A549 (cell line): Measurements from ENCODE around the gene MID1IP1. TPM values are rescaled to one million over a fixed set of nuclear protein-coding genes. Genes with fewer than 3 reads are reported as not detected.

Source experiments
- ATAC-seq, 2 experiments: fragments of 200-7000 bp in 1 of 2; fragments of >200 bp in 1 of 2; cut with Nextera tagmentation in 1 of 2; cut with Tn5 transposase in 1 of 2; 3 replicates each; pipeline versions ENCODE4 v1.8.0 to v1.9.1; 2018 to 2020; ENCODE audit warnings: mild to moderate bottlenecking in 1 of 2, moderate library complexity in 1 of 2
- CTCF ChIA-PET: fragments of 300-600 bp; sonication (Branson Sonifier 250); formaldehyde crosslinking; extraction: SDS; loops from one replicate; lab custom pipeline; 2021; ENCODE audit warnings: antibody characterized with exemption, inconsistent platforms; lab: Yijun Ruan, JAX
- POLR2A ChIA-PET: fragments of 350-600 bp; formaldehyde crosslinking; extraction: SDS; loops from one replicate; lab custom pipeline; 2021; ENCODE audit warnings: antibody characterized with exemption, inconsistent platforms; lab: Yijun Ruan, JAX
- DNase-seq, 2 experiments: peaks; one replicate each; pipeline versions ENCODE4 v3.0.0 to v3.0.0-alpha.2; 2011 to 2016; ENCODE audit warnings: low read depth in 1 of 2, low spot score in 1 of 2
- FAIRE-seq: peaks from 2 replicates; lab custom pipeline; 2011; peaks lifted over from hg19 to GRCh38; lab: Jason Lieb, UNC
- H3K27ac ChIP-seq, 2 experiments: fragments of >200 bp; sonication (Bioruptor Twin); formaldehyde crosslinking; 3 replicates each; pipeline ENCODE4 v1.5.1; 2016 to 2017
- H3K4me1 ChIP-seq: fragments of >200 bp; sonication (Bioruptor Twin); formaldehyde crosslinking; 3 replicates; pipeline ENCODE4 v1.6.1; 2016
- H3K4me2 ChIP-seq: fragments of >200 bp; sonication (Bioruptor Twin); formaldehyde crosslinking; 3 replicates; pipeline ENCODE4 v1.6.1; 2016
- H3K4me3 ChIP-seq: fragments of >200 bp; sonication (Bioruptor Twin); formaldehyde crosslinking; 3 replicates; pipeline ENCODE4 v1.5.1; 2016
- H3K9me3 ChIP-seq: fragments of >200 bp; sonication (Bioruptor Twin); formaldehyde crosslinking; 3 replicates; pipeline ENCODE4 v1.6.1; 2016
- CBX2 ChIP-seq: fragments of 200-600 bp; sonication (generic); IDR thresholded peaks from 2 replicates; pipeline ENCODE4 v1.6.1; 2016; ENCODE audit warnings: low read depth, mild to moderate bottlenecking, borderline replicate concordance
- CHD4 ChIP-seq: fragments of 200-600 bp; sonication (generic); IDR thresholded peaks from 2 replicates; pipeline ENCODE4 v1.6.1; 2016; ENCODE audit warnings: antibody characterized with exemption, mild to moderate bottlenecking, borderline replicate concordance
- CTCF ChIP-seq: fragments of >200 bp; sonication (Bioruptor Twin); formaldehyde crosslinking; IDR thresholded peaks from 3 replicates; pipeline ENCODE4 v1.5.1; 2016
- ESRRA ChIP-seq: fragments of 150-350 bp; IDR thresholded peaks from 2 replicates; pipeline ENCODE4 v1.6.1; 2014; ENCODE audit warnings: mild to moderate bottlenecking, low read length, borderline replicate concordance
- FOSB ChIP-seq: fragments of 250-450 bp; sonication (Bioruptor Pico); IDR thresholded peaks from 2 replicates; pipeline ENCODE4 v1.5.0; 2020; ENCODE audit warnings: mild to moderate bottlenecking, moderate library complexity
- HDAC2 ChIP-seq: fragments of 200-600 bp; sonication (generic); IDR thresholded peaks from 2 replicates; pipeline ENCODE4 v1.6.1; 2016
- HOXA7 ChIP-seq: fragments of 250-450 bp; sonication (Bioruptor Pico); IDR thresholded peaks from 2 replicates; pipeline ENCODE4 v1.5.0; 2020; ENCODE audit warnings: mild to moderate bottlenecking, moderate library complexity
- JUNB ChIP-seq: fragments of >200 bp; sonication (Bioruptor Twin); formaldehyde crosslinking; IDR thresholded peaks from 2 replicates; pipeline ENCODE4 v1.6.1; 2016
- MAFK ChIP-seq: fragments of 450-650 bp; IDR thresholded peaks from 2 replicates; pipeline ENCODE4 v1.6.1; 2014; ENCODE audit not compliant: partially characterized antibody
- MAZ ChIP-seq: fragments of 150-350 bp; IDR thresholded peaks from 2 replicates; pipeline ENCODE4 v1.6.1; 2014; ENCODE audit warnings: antibody characterized with exemption, low read depth, low read length, borderline replicate concordance
- MYC ChIP-seq: IDR thresholded peaks from 2 replicates; pipeline ENCODE4 v1.6.1; 2012; ENCODE audit warnings: mild to moderate bottlenecking, inconsistent platforms, low read length, improper control_type of control experiment, borderline replicate concordance
- NFE2L2 ChIP-seq: fragments of 150-350 bp; conservative IDR thresholded peaks from 2 replicates; pipeline ENCODE4 v1.6.1; 2014; ENCODE audit warnings: low read length
- PHF8 ChIP-seq: fragments of 200-600 bp; sonication (generic); IDR thresholded peaks from 2 replicates; pipeline ENCODE4 v1.6.1; 2016; ENCODE audit warnings: low read depth, mild to moderate bottlenecking, antibody characterized with exemption, moderate library complexity, borderline replicate concordance
- POLR2A ChIP-seq: IDR thresholded peaks from 2 replicates; pipeline ENCODE4 v1.6.1; 2012; ENCODE audit warnings: mild to moderate bottlenecking, low read length
- RAD21 ChIP-seq, 2 experiments: fragments of >200 bp in 1 of 2; sonication (Bioruptor Twin) in 1 of 2; formaldehyde crosslinking in 1 of 2; IDR thresholded peaks in 1 of 2; conservative IDR thresholded peaks in 1 of 2; 2 replicates in 1 of 2; 3 replicates in 1 of 2; pipeline ENCODE4 v1.6.1; 2012 to 2018; ENCODE audit warnings: inconsistent platforms in 1 of 2
- RCOR1 ChIP-seq: fragments of 150-350 bp; IDR thresholded peaks from 2 replicates; pipeline ENCODE4 v1.6.1; 2014; ENCODE audit warnings: antibody characterized with exemption, low read length, low read depth
- RFX5 ChIP-seq: fragments of 450-650 bp; IDR thresholded peaks from 2 replicates; pipeline ENCODE4 v1.7.1; 2014; ENCODE audit warnings: antibody characterized with exemption, mild to moderate bottlenecking, moderate library complexity
- SMC3 ChIP-seq: fragments of >200 bp; sonication (Bioruptor Twin); formaldehyde crosslinking; IDR thresholded peaks from 3 replicates; pipeline ENCODE4 v1.6.1; 2018; ENCODE audit warnings: inconsistent platforms
- TP53 ChIP-seq: fragments of 250-450 bp; sonication (Bioruptor Pico); IDR thresholded peaks from 2 replicates; pipeline ENCODE4 v1.5.0; 2021; ENCODE audit warnings: mild to moderate bottlenecking, moderate library complexity
- ZC3H11A ChIP-seq: fragments of 450-650 bp; IDR thresholded peaks from 2 replicates; pipeline ENCODE4 v1.6.1; 2014; ENCODE audit warnings: antibody characterized with exemption, mild to moderate bottlenecking
- ZSCAN20 ChIP-seq: fragments of 250-450 bp; sonication (Bioruptor Pico); IDR thresholded peaks from 2 replicates; pipeline ENCODE4 v1.8.0; 2022; ENCODE audit warnings: mild to moderate bottlenecking, moderate library complexity
- WGBS: methylation state at CpG from one replicate; pipeline ENCODE4 v1.1.6; 2017; ENCODE audit errors: missing lambda C conversion rate; 5-methylcytosine and 5-hydroxymethylcytosine counted together
- polyA plus RNA-seq, 4 experiments: library from polyadenylated mRNA; depleted of rRNA in 3 of 4; stranded (reverse); fragments of >200 nt; fragmentation: RNase III in 1 of 4; extraction: RNeasy Plus Mini Kit Qiagen cat#74134 plus additional on column Dnase treatment in 1 of 4; gene quantifications; 2 replicates in 3 of 4; 3 replicates in 1 of 4; pipeline ENCODE4 v1.2.3, GENCODE V29; 2011 to 2017
- TF ChIP-seq, protein P1 (sequence below): fragments of 150-350 bp; IDR thresholded peaks from 2 replicates; pipeline ENCODE4 v1.6.1; 2014; ENCODE audit warnings: low read depth, mild to moderate bottlenecking, low read length
- TF ChIP-seq, protein P2 (sequence below): fragments of 250-450 bp; sonication (Bioruptor Pico); IDR thresholded peaks from 2 replicates; pipeline ENCODE4 v1.5.0; 2020; ENCODE audit warnings: low read depth, mild to moderate bottlenecking, moderate library complexity
- TF ChIP-seq, protein P3 (sequence below): fragments of 200-600 bp; sonication (generic); IDR thresholded peaks from 2 replicates; pipeline ENCODE4 v1.6.1; 2016; ENCODE audit warnings: antibody characterized with exemption, mild to moderate bottlenecking, moderate library complexity
- TF ChIP-seq, protein P4 (sequence below): IDR thresholded peaks from 2 replicates; pipeline ENCODE4 v1.6.1; 2012

MID1IP1 gene
- polyA plus RNA-seq, 2 of the 4 experiments (the other 2 are of a cell fraction): 40.1 to 56.5 TPM

DNA sequence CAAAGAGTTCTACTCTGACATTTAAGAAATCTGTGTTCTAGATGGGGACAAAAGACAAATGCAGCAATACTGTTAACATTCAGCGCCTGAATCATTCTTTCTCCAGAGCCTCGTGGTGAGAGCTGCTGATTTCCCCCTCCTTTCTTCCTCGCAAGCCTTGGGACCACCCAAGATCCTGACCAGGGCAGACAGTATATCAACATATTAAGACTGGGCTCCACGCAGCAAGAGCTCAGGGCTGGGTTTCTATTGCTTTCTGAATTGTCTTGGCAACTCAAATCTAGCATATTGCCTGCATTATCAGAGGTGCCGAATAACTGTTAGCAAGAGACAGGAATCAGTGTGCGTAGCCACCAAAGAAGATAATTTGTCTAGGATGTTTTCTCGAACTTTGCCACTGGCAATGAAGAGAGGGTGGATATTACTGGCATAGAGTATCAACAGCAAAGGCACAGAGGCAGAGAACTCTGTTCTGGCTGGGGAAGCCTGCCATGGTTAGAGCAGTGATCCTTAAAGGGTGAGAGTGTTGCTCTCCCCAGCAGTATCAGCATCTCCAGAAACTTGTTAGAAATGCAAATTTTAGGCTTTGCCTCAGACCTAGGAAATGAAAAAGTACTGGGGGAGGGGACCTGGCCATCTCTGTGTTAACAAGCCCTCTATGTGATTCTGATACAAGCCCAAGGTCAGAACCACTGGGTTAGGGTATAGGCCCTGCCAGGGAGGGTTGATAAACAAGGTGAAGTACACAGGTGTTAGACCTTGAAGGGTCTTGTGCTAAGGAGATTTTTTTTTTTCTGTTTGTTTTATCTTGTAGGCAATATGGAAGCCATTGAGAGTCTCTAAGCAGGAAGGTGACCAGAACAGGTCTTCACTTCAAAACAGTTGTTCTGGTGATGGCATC, 46.2 kb upstream of the MID1IP1 start:
- H3K9me3 ChIP-seq: no peaks in the 10 kb centered on the region
- CTCF ChIA-PET: interaction anchor here (1.0 to 1.7 kb wide), 5 partner anchors 10 to 442 kb away, joined by 3 to 14 read pairs (median 5); no protein-coding TSS in a partner anchor
- DNase-seq: no peak
- H3K4me1 ChIP-seq: no peaks in the 10 kb centered on the region
- no peak for ATAC-seq
- 45% methylated on average over 7 of the region's 7 CpGs for whole genome bisulfite sequencing
- TF ChIP-seq POLR2A: no peak
- no peak for TF ChIP-seq RCOR1
- TF ChIP-seq, protein P1, sequence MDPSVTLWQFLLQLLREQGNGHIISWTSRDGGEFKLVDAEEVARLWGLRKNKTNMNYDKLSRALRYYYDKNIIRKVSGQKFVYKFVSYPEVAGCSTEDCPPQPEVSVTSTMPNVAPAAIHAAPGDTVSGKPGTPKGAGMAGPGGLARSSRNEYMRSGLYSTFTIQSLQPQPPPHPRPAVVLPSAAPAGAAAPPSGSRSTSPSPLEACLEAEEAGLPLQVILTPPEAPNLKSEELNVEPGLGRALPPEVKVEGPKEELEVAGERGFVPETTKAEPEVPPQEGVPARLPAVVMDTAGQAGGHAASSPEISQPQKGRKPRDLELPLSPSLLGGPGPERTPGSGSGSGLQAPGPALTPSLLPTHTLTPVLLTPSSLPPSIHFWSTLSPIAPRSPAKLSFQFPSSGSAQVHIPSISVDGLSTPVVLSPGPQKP: no peak
- TF ChIP-seq RFX5: no peak
- no peak for TF ChIP-seq HOXA7 (CRISPR knock-in tag)
- no peak for TF ChIP-seq CHD4
- no peak for TF ChIP-seq HDAC2
- TF ChIP-seq JUNB: no peak
- TF ChIP-seq, protein P2, sequence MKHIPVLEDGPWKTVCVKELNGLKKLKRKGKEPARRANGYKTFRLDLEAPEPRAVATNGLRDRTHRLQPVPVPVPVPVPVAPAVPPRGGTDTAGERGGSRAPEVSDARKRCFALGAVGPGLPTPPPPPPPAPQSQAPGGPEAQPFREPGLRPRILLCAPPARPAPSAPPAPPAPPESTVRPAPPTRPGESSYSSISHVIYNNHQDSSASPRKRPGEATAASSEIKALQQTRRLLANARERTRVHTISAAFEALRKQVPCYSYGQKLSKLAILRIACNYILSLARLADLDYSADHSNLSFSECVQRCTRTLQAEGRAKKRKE (CRISPR knock-in tag): no peak
- TF ChIP-seq MAFK: no peak
- TF ChIP-seq NFE2L2: no peak
- TF ChIP-seq ZC3H11A: no peak
- TF ChIP-seq, all 56 proteins: peak for 0
- no peak overlapping the region for H3K4me3 ChIP-seq
- no peak for FAIRE-seq
- POLR2A ChIA-PET: no interaction called here
- H3K4me2 ChIP-seq: no peak overlapping the region
- no peak overlapping the region for H3K27ac ChIP-seq

DNA sequence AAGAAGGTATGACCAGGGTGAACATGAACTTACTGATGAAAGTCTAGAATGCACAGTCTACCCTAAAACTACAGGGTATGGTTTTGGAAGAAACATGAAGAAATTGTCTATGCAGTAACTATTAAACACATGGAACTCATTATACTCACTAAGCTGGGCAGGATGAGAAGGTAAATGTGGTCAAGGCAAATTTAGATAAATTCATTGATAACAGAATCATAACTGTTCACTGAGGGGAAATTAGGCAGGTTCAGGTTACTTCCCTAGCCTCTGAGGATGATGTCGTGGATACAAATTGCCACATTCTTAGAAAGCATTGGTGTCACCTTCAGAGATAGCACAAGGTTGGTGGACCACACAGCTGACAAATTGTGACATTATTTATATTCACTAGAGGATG, 40.4 kb upstream of the MID1IP1 start:
- ChIA-PET CTCF (no interaction called here), POLR2A (no interaction called here)
- no peak for ATAC-seq
- no peak for FAIRE-seq
- H3K4me1 ChIP-seq: no peaks in the 10 kb centered on the region
- H3K4me2 ChIP-seq: no peak overlapping the region
- H3K4me3 ChIP-seq: no peak overlapping the region
- no peak for TF ChIP-seq TP53 (CRISPR knock-in tag)
- TF ChIP-seq, protein P3, sequence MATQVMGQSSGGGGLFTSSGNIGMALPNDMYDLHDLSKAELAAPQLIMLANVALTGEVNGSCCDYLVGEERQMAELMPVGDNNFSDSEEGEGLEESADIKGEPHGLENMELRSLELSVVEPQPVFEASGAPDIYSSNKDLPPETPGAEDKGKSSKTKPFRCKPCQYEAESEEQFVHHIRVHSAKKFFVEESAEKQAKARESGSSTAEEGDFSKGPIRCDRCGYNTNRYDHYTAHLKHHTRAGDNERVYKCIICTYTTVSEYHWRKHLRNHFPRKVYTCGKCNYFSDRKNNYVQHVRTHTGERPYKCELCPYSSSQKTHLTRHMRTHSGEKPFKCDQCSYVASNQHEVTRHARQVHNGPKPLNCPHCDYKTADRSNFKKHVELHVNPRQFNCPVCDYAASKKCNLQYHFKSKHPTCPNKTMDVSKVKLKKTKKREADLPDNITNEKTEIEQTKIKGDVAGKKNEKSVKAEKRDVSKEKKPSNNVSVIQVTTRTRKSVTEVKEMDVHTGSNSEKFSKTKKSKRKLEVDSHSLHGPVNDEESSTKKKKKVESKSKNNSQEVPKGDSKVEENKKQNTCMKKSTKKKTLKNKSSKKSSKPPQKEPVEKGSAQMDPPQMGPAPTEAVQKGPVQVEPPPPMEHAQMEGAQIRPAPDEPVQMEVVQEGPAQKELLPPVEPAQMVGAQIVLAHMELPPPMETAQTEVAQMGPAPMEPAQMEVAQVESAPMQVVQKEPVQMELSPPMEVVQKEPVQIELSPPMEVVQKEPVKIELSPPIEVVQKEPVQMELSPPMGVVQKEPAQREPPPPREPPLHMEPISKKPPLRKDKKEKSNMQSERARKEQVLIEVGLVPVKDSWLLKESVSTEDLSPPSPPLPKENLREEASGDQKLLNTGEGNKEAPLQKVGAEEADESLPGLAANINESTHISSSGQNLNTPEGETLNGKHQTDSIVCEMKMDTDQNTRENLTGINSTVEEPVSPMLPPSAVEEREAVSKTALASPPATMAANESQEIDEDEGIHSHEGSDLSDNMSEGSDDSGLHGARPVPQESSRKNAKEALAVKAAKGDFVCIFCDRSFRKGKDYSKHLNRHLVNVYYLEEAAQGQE: no peak
- TF ChIP-seq MAZ: no peak
- no peak for TF ChIP-seq PHF8
- TF ChIP-seq CTCF: no peak
- TF ChIP-seq ESRRA: no peak
- TF ChIP-seq, protein P4, sequence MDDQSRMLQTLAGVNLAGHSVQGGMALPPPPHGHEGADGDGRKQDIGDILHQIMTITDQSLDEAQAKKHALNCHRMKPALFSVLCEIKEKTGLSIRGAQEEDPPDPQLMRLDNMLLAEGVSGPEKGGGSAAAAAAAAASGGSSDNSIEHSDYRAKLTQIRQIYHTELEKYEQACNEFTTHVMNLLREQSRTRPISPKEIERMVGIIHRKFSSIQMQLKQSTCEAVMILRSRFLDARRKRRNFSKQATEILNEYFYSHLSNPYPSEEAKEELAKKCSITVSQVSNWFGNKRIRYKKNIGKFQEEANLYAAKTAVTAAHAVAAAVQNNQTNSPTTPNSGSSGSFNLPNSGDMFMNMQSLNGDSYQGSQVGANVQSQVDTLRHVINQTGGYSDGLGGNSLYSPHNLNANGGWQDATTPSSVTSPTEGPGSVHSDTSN: no peak
- TF ChIP-seq, protein P2 (CRISPR knock-in tag): no peak
- TF ChIP-seq CHD4: no peak
- no peak for TF ChIP-seq RAD21 (conservative IDR thresholded peaks at IDR 0.05 in 1 of 2, IDR thresholded peaks at IDR 0.05 in 1 of 2)
- TF ChIP-seq FOSB (CRISPR knock-in tag): no peak
- TF ChIP-seq CBX2: no peak
- TF ChIP-seq ZSCAN20 (CRISPR knock-in tag): no peak
- TF ChIP-seq MYC: no peak
- no peak for TF ChIP-seq SMC3
- 0% methylated on average over 1 of the region's 1 CpG for WGBS
- H3K27ac ChIP-seq: no peak overlapping the region
- DNase-seq: no peak
- no peaks in the 10 kb centered on the region for H3K9me3 ChIP-seq
